A673 (cell line): ENCODE results near the gene GRIK4. TPM values are rescaled to one million over a fixed set of nuclear protein-coding genes. Genes with fewer than 3 reads are reported as not detected.

Experiments
- BruUV-seq: library from RNA; stranded (reverse); fragments of 400-500 nt; replicated peaks from 2 replicates; lab custom pipeline; 2021; lab: Mats Ljungman, UMichigan
- CTCF ChIA-PET: fragments of 300-600 bp; sonication (Branson Sonifier 250); formaldehyde crosslinking; loops from one replicate; lab custom pipeline; 2022; ENCODE audit warnings: antibody characterized with exemption; lab: Charles Lee
- POLR2A ChIA-PET: fragments of 300-600 bp; sonication (Branson Sonifier 250); formaldehyde crosslinking; loops from one replicate; lab custom pipeline; 2022; ENCODE audit warnings: antibody characterized with exemption; ENCODE audit not compliant: low non-redundant PET; lab: Charles Lee
- DNase-seq: peaks from one replicate; pipeline ENCODE4 v3.0.0-alpha.2; 2015; ENCODE audit warnings: low spot score
- H3K27ac ChIP-seq: fragments of 200-600 bp; sonication (generic); 2 replicates; pipeline ENCODE4 v1.5.1; 2016; ENCODE audit warnings: mixed run types, low read depth, mild to moderate bottlenecking, mixed read lengths, antibody characterized with exemption, low read length; ENCODE audit not compliant: poor library complexity, severe bottlenecking
- H3K27me3 ChIP-seq: fragments of 200-600 bp; sonication (generic); replicated peaks from 2 replicates; pipeline ENCODE4 v1.6.1; 2017; ENCODE audit warnings: mixed run types, low read depth, mild to moderate bottlenecking, mixed read lengths, antibody characterized with exemption, low read length; ENCODE audit not compliant: insufficient read depth, poor library complexity
- H3K36me3 ChIP-seq: fragments of 200-600 bp; sonication (generic); 2 replicates; pipeline ENCODE4 v1.6.1; 2016; ENCODE audit warnings: mixed run types, mild to moderate bottlenecking, mixed read lengths, antibody characterized with exemption, low read length; ENCODE audit not compliant: insufficient read depth, poor library complexity, severe bottlenecking
- H3K4me1 ChIP-seq: fragments of 200-600 bp; sonication (generic); 2 replicates; pipeline ENCODE4 v1.6.1; 2017; ENCODE audit warnings: mixed run types, mild to moderate bottlenecking, mixed read lengths, antibody characterized with exemption, low read length; ENCODE audit not compliant: insufficient read depth, poor library complexity, severe bottlenecking
- H3K4me3 ChIP-seq: fragments of 200-600 bp; sonication (generic); 2 replicates; pipeline ENCODE4 v1.5.1; 2016; ENCODE audit warnings: low read depth, mixed run types, mild to moderate bottlenecking, mixed read lengths, low read length; ENCODE audit not compliant: poor library complexity, severe bottlenecking
- H3K9me3 ChIP-seq: fragments of 200-600 bp; sonication (generic); 2 replicates; pipeline ENCODE4 v1.6.1; 2016; ENCODE audit warnings: mixed run types, low read depth, mild to moderate bottlenecking, mixed read lengths, antibody characterized with exemption, low read length; ENCODE audit not compliant: poor library complexity, severe bottlenecking
- CTCF ChIP-seq: fragments of 300-800, 200-600 bp; sonication (generic); conservative IDR thresholded peaks from 2 replicates; pipeline ENCODE4 v1.5.1; 2017; ENCODE audit warnings: low read depth, mild to moderate bottlenecking, antibody characterized with exemption, low read length, moderate library complexity, mixed read lengths
- EZH2 ChIP-seq: fragments of 200-600 bp; sonication (generic); IDR thresholded peaks from 2 replicates; pipeline ENCODE4 v1.6.1; 2017; ENCODE audit warnings: borderline replicate concordance, low read depth, mild to moderate bottlenecking, mixed read lengths, antibody characterized with exemption, low read length; ENCODE audit not compliant: poor library complexity, severe bottlenecking
- intact Hi-C: fragments of 100-400 bp; cut with micrococcal nuclease; formaldehyde crosslinking; loops from one replicate; pipeline ENCODE4 v1.10.0; 2022; ENCODE audit not compliant: unreplicated experiment
- total RNA-seq: library from RNA; stranded (reverse); gene quantifications from 2 replicates; pipeline ENCODE4 v1.2.3, GENCODE V29; 2021

GRIK4 gene
- total RNA-seq, 1 experiment from 2014 or later, result not detected

- H3K27me3 ChIP-seq, result peaks cover 23% of the 10 kb centered on the region
- H3K9me3 ChIP-seq, result no peaks in the 10 kb centered on the region
- intact Hi-C loops, result no loop called here
- no peak for TF ChIP-seq EZH2
- TF ChIP-seq CTCF, result no peak
- no TSS peak for BruUV-seq
- no peaks in the 10 kb centered on the region for H3K36me3 ChIP-seq
- H3K27ac ChIP-seq, result no peak overlapping the region
- ChIA-PET CTCF (interaction anchor here (0.6 kb wide), 1 partner anchor 116 kb away, joined by 3 read pairs; no protein-coding TSS in a partner anchor), POLR2A (no interaction called here)
- H3K4me3 ChIP-seq, result no peak overlapping the region
- DNase-seq, result no peak
- no peaks in the 10 kb centered on the region for H3K4me1 ChIP-seq
Observed at GRCh38 chr11:120869516-120870011, 358.0 kb downstream of the GRIK4 start.

- H3K27me3 ChIP-seq, result peaks cover 23% of the 10 kb centered on the region
- TF ChIP-seq CTCF (no peak), EZH2 (no peak)
- H3K4me1 ChIP-seq, result no peaks in the 10 kb centered on the region
- ChIA-PET POLR2A (no interaction called here), CTCF (no interaction called here)
- H3K36me3 ChIP-seq, result no peaks in the 10 kb centered on the region
- no TSS peak for BruUV-seq
- no peak for DNase-seq
- intact Hi-C loops, result no loop called here
- H3K4me3 ChIP-seq, result no peak overlapping the region
- no peak overlapping the region for H3K27ac ChIP-seq
- H3K9me3 ChIP-seq, result no peaks in the 10 kb centered on the region
Observed at GRCh38 chr11:120871194-120871593, 359.6 kb downstream of the GRIK4 start.

- H3K27me3 ChIP-seq, result peaks cover 19% of the 10 kb centered on the region
- H3K4me3 ChIP-seq, result no peak overlapping the region
- no peak overlapping the region for H3K27ac ChIP-seq
- intact Hi-C loops, result no loop called here
- CTCF ChIA-PET, result no interaction called here
- TF ChIP-seq CTCF (no peak), EZH2 (no peak)
- H3K4me1 ChIP-seq, result no peaks in the 10 kb centered on the region
- no peak for DNase-seq
- H3K9me3 ChIP-seq, result no peaks in the 10 kb centered on the region
- no peaks in the 10 kb centered on the region for H3K36me3 ChIP-seq
- POLR2A ChIA-PET, result no interaction called here
- no TSS peak for BruUV-seq
Observed at GRCh38 chr11:120871924-120872323, 360.4 kb downstream of the GRIK4 start.
